Trophoblast cell (in vitro differentiated cells and primary cell): ENCODE measurements around the gene MACROD2.

Experiments
- DNase-seq, 2 donors: peaks; one replicate each; pipeline ENCODE4 v3.0.0-alpha.2; 2016
- H2AFZ ChIP-seq: 2 replicates; pipeline ENCODE4 v1.6.1; 2013; ENCODE audit warnings: low read length, moderate library complexity, mild to moderate bottlenecking; ENCODE audit not compliant: insufficient read depth, poor library complexity
- H2AK5ac ChIP-seq: 2 replicates; pipeline ENCODE4 v1.6.1; 2013; ENCODE audit warnings: mild to moderate bottlenecking, low read length
- H2BK120ac ChIP-seq: 2 replicates; pipeline ENCODE4 v1.6.1; 2013; ENCODE audit warnings: low read length, mild to moderate bottlenecking, moderate library complexity; ENCODE audit not compliant: insufficient read depth, poor library complexity
- H2BK12ac ChIP-seq: 2 replicates; pipeline ENCODE4 v1.6.1; 2013; ENCODE audit warnings: mild to moderate bottlenecking, low read length, moderate library complexity
- H2BK5ac ChIP-seq: 2 replicates; pipeline ENCODE4 v1.6.1; 2013; ENCODE audit warnings: low read length, low read depth, moderate library complexity, mild to moderate bottlenecking; ENCODE audit not compliant: poor library complexity
- H3K14ac ChIP-seq: 2 replicates; pipeline ENCODE4 v1.6.1; 2013; ENCODE audit warnings: mild to moderate bottlenecking, low read length
- H3K18ac ChIP-seq: 2 replicates; pipeline ENCODE4 v1.6.1; 2013; ENCODE audit warnings: mild to moderate bottlenecking, low read length
- H3K23ac ChIP-seq: 2 replicates; pipeline ENCODE4 v1.6.1; 2013; ENCODE audit warnings: low read length
- H3K27ac ChIP-seq: 2 replicates; pipeline ENCODE4 v1.5.1; 2013; ENCODE audit warnings: low read depth, mild to moderate bottlenecking, inconsistent platforms, low read length, moderate library complexity
- H3K27me3 ChIP-seq: 2 replicates; pipeline ENCODE4 v1.6.1; 2013; ENCODE audit warnings: inconsistent platforms, mild to moderate bottlenecking, low read length, moderate library complexity; ENCODE audit not compliant: insufficient read depth
- H3K36me3 ChIP-seq, 2 experiments: 1 replicate in 1 of 2; 2 replicates in 1 of 2; pipeline ENCODE4 v1.6.1; 2013; ENCODE audit warnings: low read length in 2 of 2, mild to moderate bottlenecking in 2 of 2, moderate library complexity in 1 of 2; ENCODE audit not compliant: insufficient read depth in 2 of 2, control insufficient read depth in 1 of 2
- H3K4ac ChIP-seq: 2 replicates; pipeline ENCODE4 v1.6.1; 2013; ENCODE audit warnings: low read depth, mild to moderate bottlenecking, low read length, moderate library complexity
- H3K4me1 ChIP-seq, 2 experiments: 1 replicate in 1 of 2; 2 replicates in 1 of 2; pipeline ENCODE4 v1.6.1; 2013; ENCODE audit warnings: low read length in 2 of 2, mild to moderate bottlenecking in 2 of 2, moderate library complexity in 1 of 2; ENCODE audit not compliant: insufficient read depth in 2 of 2, control insufficient read depth in 1 of 2
- H3K4me2 ChIP-seq: 2 replicates; pipeline ENCODE4 v1.6.1; 2013; ENCODE audit warnings: inconsistent platforms, mild to moderate bottlenecking, low read length, moderate library complexity
- H3K4me3 ChIP-seq: 2 replicates; pipeline ENCODE4 v1.5.1; 2013; ENCODE audit warnings: mild to moderate bottlenecking, low read depth, low read length, inconsistent platforms
- H3K79me1 ChIP-seq: one replicate; pipeline ENCODE4 v1.6.1; 2013; ENCODE audit warnings: low read length
- H3K79me2 ChIP-seq: 2 replicates; pipeline ENCODE4 v1.6.1; 2013; ENCODE audit warnings: low read length, mild to moderate bottlenecking; ENCODE audit not compliant: control insufficient read depth, insufficient read depth, poor library complexity
- H3K9ac ChIP-seq: 2 replicates; pipeline ENCODE4 v1.6.1; 2013; ENCODE audit warnings: mild to moderate bottlenecking, low read length
- H3K9me3 ChIP-seq: 2 replicates; pipeline ENCODE4 v1.6.1; 2013; ENCODE audit warnings: low read depth, mild to moderate bottlenecking, control low read depth, inconsistent platforms, low read length; ENCODE audit not compliant: insufficient read depth
- H4K12ac ChIP-seq: 2 replicates; pipeline ENCODE4 v1.6.1; 2013; ENCODE audit warnings: low read depth, mild to moderate bottlenecking, low read length, moderate library complexity
- H4K8ac ChIP-seq: 2 replicates; pipeline ENCODE4 v1.6.1; 2013; ENCODE audit warnings: low read depth, mild to moderate bottlenecking, low read length, moderate library complexity
- H4K91ac ChIP-seq: one replicate; pipeline ENCODE4 v1.6.1; 2013; ENCODE audit warnings: low read depth, mild to moderate bottlenecking, low read length, moderate library complexity
- WGBS: extraction: QIAGEN DNeasy Blood & Tissue Kit; methylation state at CpG from one replicate; pipeline ENCODE4 v1.1.7; 2013; ENCODE audit warnings: missing lambda C conversion rate; ENCODE audit not compliant: insufficient read length, insufficient coverage; ENCODE audit errors: extremely low coverage; 5-methylcytosine and 5-hydroxymethylcytosine counted together

Gene MACROD2

GRCh38 chr20:15578113-15578512 lies 1582.8 kb downstream of the MACROD2 start:
- Histone ChIP-seq H3K14ac (no peak overlapping the region), H3K18ac (no peak overlapping the region), H3K79me1 (no peaks in the 10 kb centered on the region), H3K23ac (no peak overlapping the region), H3K4me1 (no peaks in the 10 kb centered on the region), H4K91ac (no peak overlapping the region), H2AFZ (no peak overlapping the region), H3K36me3 (no peaks in the 10 kb centered on the region), H2BK120ac (no peak overlapping the region), H4K12ac (no peak overlapping the region), H3K4me2 (no peak overlapping the region), H3K9ac (no peak overlapping the region), H3K4me3 (no peak overlapping the region), H2AK5ac (no peak overlapping the region), H3K9me3 (no peaks in the 10 kb centered on the region), H4K8ac (no peak overlapping the region), H3K27me3 (no peaks in the 10 kb centered on the region), H3K27ac (no peak overlapping the region), H3K79me2 (no peaks in the 10 kb centered on the region), H2BK12ac (no peak overlapping the region), H2BK5ac (no peak overlapping the region), H3K4ac (no peak overlapping the region)
- no CpG with 5 or more reads among the region's 3 CpGs for WGBS
- no peak for DNase-seq

GRCh38 chr20:15579688-15580087 lies 1584.4 kb downstream of the MACROD2 start:
- no peaks in the 10 kb centered on the region for H3K79me1 ChIP-seq
- no peak overlapping the region for H2BK12ac ChIP-seq
- WGBS = no CpG with 5 or more reads among the region's 2 CpGs
- H3K4me3 ChIP-seq = no peak overlapping the region
- H4K12ac ChIP-seq = no peak overlapping the region
- no peak overlapping the region for H2AFZ ChIP-seq
- DNase-seq = no peak
- no peak overlapping the region for H3K18ac ChIP-seq
- H4K91ac ChIP-seq = no peak overlapping the region
- H3K9ac ChIP-seq = no peak overlapping the region
- no peak overlapping the region for H3K14ac ChIP-seq
- H3K36me3 ChIP-seq = no peaks in the 10 kb centered on the region
- H3K27ac ChIP-seq = no peak overlapping the region
- H3K4me1 ChIP-seq = no peaks in the 10 kb centered on the region
- H3K9me3 ChIP-seq = no peaks in the 10 kb centered on the region
- H2BK120ac ChIP-seq = no peak overlapping the region
- no peaks in the 10 kb centered on the region for H3K27me3 ChIP-seq
- no peak overlapping the region for H2BK5ac ChIP-seq
- no peak overlapping the region for H2AK5ac ChIP-seq
- H4K8ac ChIP-seq = no peak overlapping the region
- no peaks in the 10 kb centered on the region for H3K79me2 ChIP-seq
- H3K23ac ChIP-seq = no peak overlapping the region
- no peak overlapping the region for H3K4ac ChIP-seq
- no peak overlapping the region for H3K4me2 ChIP-seq

- Histone ChIP-seq H3K18ac (no peak overlapping the region), H3K27me3 (no peaks in the 10 kb centered on the region), H2BK120ac (no peak overlapping the region), H3K9ac (no peak overlapping the region), H4K12ac (no peak overlapping the region), H2BK5ac (no peak overlapping the region), H3K9me3 (no peaks in the 10 kb centered on the region), H3K14ac (no peak overlapping the region), H2BK12ac (no peak overlapping the region), H3K79me2 (no peaks in the 10 kb centered on the region), H3K4ac (no peak overlapping the region), H3K4me2 (no peak overlapping the region), H3K27ac (no peak overlapping the region), H3K79me1 (no peaks in the 10 kb centered on the region), H3K23ac (no peak overlapping the region), H4K91ac (no peak overlapping the region), H3K4me3 (no peak overlapping the region), H2AK5ac (no peak overlapping the region), H2AFZ (no peak overlapping the region), H4K8ac (no peak overlapping the region), H3K4me1 (no peaks in the 10 kb centered on the region), H3K36me3 (no peaks in the 10 kb centered on the region)
- no peak for DNase-seq
- WGBS = no CpG with 5 or more reads among the region's 5 CpGs
These were observed 1586.9 kb downstream of the MACROD2 start for GRCh38 chr20:15582146-15582760.

GRCh38 chr20:15584507-15584906 lies 1589.2 kb downstream of the MACROD2 start:
- Histone ChIP-seq H3K14ac (no peak overlapping the region), H3K4ac (no peak overlapping the region), H3K9ac (no peak overlapping the region), H4K91ac (no peak overlapping the region), H2BK120ac (no peak overlapping the region), H3K23ac (no peak overlapping the region), H4K12ac (no peak overlapping the region), H3K27me3 (no peaks in the 10 kb centered on the region), H3K4me1 (no peaks in the 10 kb centered on the region), H3K18ac (no peak overlapping the region), H2BK12ac (no peak overlapping the region), H2AK5ac (no peak overlapping the region), H3K4me3 (no peak overlapping the region), H3K36me3 (no peaks in the 10 kb centered on the region), H3K9me3 (no peaks in the 10 kb centered on the region), H2AFZ (no peak overlapping the region), H3K79me1 (no peaks in the 10 kb centered on the region), H3K27ac (no peak overlapping the region), H2BK5ac (no peak overlapping the region), H3K79me2 (no peaks in the 10 kb centered on the region), H3K4me2 (no peak overlapping the region), H4K8ac (no peak overlapping the region)
- no peak for DNase-seq
- WGBS = no CpG with 5 or more reads among the region's 6 CpGs
